K562 (cell line): ENCODE data around the gene ZNF701. TPM values are rescaled to one million over a fixed set of nuclear protein-coding genes. Genes with fewer than 3 reads are reported as not detected.

Experiments
- CTCF ChIP-seq, 3 experiments: IDR thresholded peaks in 2 of 3; conservative IDR thresholded peaks in 1 of 3; 2 replicates each; pipeline ENCODE4 v1.5.1; 2011 to 2012; ENCODE audit warnings: low read length in 3 of 3, mild to moderate bottlenecking in 3 of 3, control low read depth in 2 of 3, improper control_type of control experiment in 1 of 3, inconsistent platforms in 1 of 3, low read depth in 1 of 3, mixed read lengths in 1 of 3, moderate library complexity in 1 of 3; ENCODE audit not compliant: insufficient read depth in 2 of 3
- CTCFL ChIP-seq: IDR thresholded peaks from 2 replicates; pipeline ENCODE4 v1.6.1; 2011; ENCODE audit warnings: borderline replicate concordance, low read depth, mild to moderate bottlenecking, moderate library complexity, low read length; ENCODE audit not compliant: insufficient read depth, poor library complexity, severe bottlenecking
- ELF2 ChIP-seq: fragments of 250-450 bp; sonication (Bioruptor Pico); IDR thresholded peaks from 2 replicates; pipeline ENCODE4 v1.5.0; 2021; ENCODE audit warnings: mild to moderate bottlenecking
- ERF ChIP-seq: fragments of 450-650 bp; formaldehyde crosslinking; IDR thresholded peaks from 2 replicates; pipeline ENCODE4 v1.4.0; 2020; ENCODE audit warnings: mild to moderate bottlenecking, mixed read lengths
- GABPB1 ChIP-seq: sonication (generic); formaldehyde crosslinking; IDR thresholded peaks from 2 replicates; pipeline ENCODE4 v1.8.0; 2022; ENCODE audit warnings: mild to moderate bottlenecking, missing genetic modification reagents
- MAZ ChIP-seq, 2 experiments: fragments of 450-650 bp in 1 of 2; sonication (generic) in 1 of 2; formaldehyde crosslinking; IDR thresholded peaks in 1 of 2; conservative IDR thresholded peaks in 1 of 2; 2 replicates each; pipeline versions ENCODE4 v1.4.0 to v1.5.0; 2020; ENCODE audit warnings: mild to moderate bottlenecking in 1 of 2, missing genetic modification reagents in 1 of 2
- NR3C1 ChIP-seq: sonication (generic); formaldehyde crosslinking; IDR thresholded peaks from 2 replicates; pipeline ENCODE4 v1.8.1; 2022; ENCODE audit warnings: missing genetic modification reagents
- POLR2A ChIP-seq: fragments of 450-650 bp; conservative IDR thresholded peaks from 2 replicates; pipeline ENCODE4 v1.6.1; 2016
- POLR2AphosphoS2 ChIP-seq: IDR thresholded peaks from 2 replicates; pipeline ENCODE4 v1.6.1; 2012; ENCODE audit warnings: low read length, improper control_type of control experiment
- RFX5 ChIP-seq: IDR thresholded peaks from 2 replicates; pipeline ENCODE4 v1.6.1; 2011; ENCODE audit warnings: low read depth, mild to moderate bottlenecking, improper control_type of control experiment, low read length
- SMAD1 ChIP-seq: fragments of 150-350 bp; IDR thresholded peaks from 2 replicates; pipeline ENCODE4 v1.6.1; 2014; ENCODE audit warnings: low read length, low read depth; ENCODE audit not compliant: partially characterized antibody
- SP1 ChIP-seq: sonication (generic); formaldehyde crosslinking; IDR thresholded peaks from 2 replicates; pipeline ENCODE4 v1.8.1; 2022; ENCODE audit warnings: mild to moderate bottlenecking, missing genetic modification reagents
- SUPT5H ChIP-seq: fragments of 450-650 bp; IDR thresholded peaks from 2 replicates; pipeline ENCODE4 v1.6.1; 2016
- ZNF41 ChIP-seq: fragments of 250-450 bp; sonication (Bioruptor Pico); conservative IDR thresholded peaks from 2 replicates; pipeline ENCODE4 v1.4.0; 2020; ENCODE audit warnings: mild to moderate bottlenecking
- polyA plus RNA-seq, 8 experiments: library from polyadenylated mRNA; depleted of rRNA in 4 of 8; stranded (reverse) in 5 of 8; unstranded in 3 of 8; fragments of >200 nt; fragmentation: Nextera tagmentation in 2 of 8; fragmentation: Illumina TruSeq in 1 of 8; extraction: Ambion mirVana in 2 of 8; extraction: Trizol in 1 of 8; gene quantifications; 2 replicates each; pipeline versions ENCODE4 v1.2.1 to v1.2.3, GENCODE V29; 2011 to 2014; ENCODE audit warnings: inconsistent platforms in 1 of 8, missing spikeins in 1 of 8
- total RNA-seq, 7 experiments: library from RNA; depleted of rRNA in 6 of 7; stranded (reverse); fragments of >200 nt in 6 of 7; fragmentation: Illumina TruSeq in 2 of 7; extraction: Trizol in 2 of 7; gene quantifications; 2 replicates each; pipeline versions ENCODE4 v1.2.1 to v1.2.3, GENCODE V29; 2011 to 2021; ENCODE audit warnings: low replicate concordance in 1 of 7
- TF ChIP-seq, protein P1 (sequence below): fragments of 200-800 bp; sonication (Bioruptor generic); IDR thresholded peaks from 2 replicates; pipeline ENCODE4 v1.6.1; 2017; ENCODE audit warnings: missing genetic modification characterization, missing compliant biosample characterization
- TF ChIP-seq, protein P2 (sequence below): fragments of 450-650 bp; formaldehyde crosslinking; IDR thresholded peaks from 2 replicates; pipeline ENCODE4 v1.4.0; 2020; ENCODE audit warnings: mild to moderate bottlenecking, moderate library complexity
- TF ChIP-seq, protein P3 (sequence below), 2 experiments: fragments of 200-800 bp in 1 of 2; sonication (Bioruptor generic) in 1 of 2; sonication (generic) in 1 of 2; formaldehyde crosslinking in 1 of 2; IDR thresholded peaks in 1 of 2; conservative IDR thresholded peaks in 1 of 2; 2 replicates each; pipeline versions ENCODE4 v1.5.0 to v1.6.1; 2016 to 2020; ENCODE audit warnings: missing compliant biosample characterization in 1 of 2, missing genetic modification characterization in 1 of 2, missing genetic modification reagents in 1 of 2

The ZNF701 gene
- total and polyA plus RNA-seq, 9 of the 15 experiments (the other 6 are each of a cell fraction or from before 2014, with no cell fraction given): 5.3 to 15.9 (median 10.1) TPM

DNA sequence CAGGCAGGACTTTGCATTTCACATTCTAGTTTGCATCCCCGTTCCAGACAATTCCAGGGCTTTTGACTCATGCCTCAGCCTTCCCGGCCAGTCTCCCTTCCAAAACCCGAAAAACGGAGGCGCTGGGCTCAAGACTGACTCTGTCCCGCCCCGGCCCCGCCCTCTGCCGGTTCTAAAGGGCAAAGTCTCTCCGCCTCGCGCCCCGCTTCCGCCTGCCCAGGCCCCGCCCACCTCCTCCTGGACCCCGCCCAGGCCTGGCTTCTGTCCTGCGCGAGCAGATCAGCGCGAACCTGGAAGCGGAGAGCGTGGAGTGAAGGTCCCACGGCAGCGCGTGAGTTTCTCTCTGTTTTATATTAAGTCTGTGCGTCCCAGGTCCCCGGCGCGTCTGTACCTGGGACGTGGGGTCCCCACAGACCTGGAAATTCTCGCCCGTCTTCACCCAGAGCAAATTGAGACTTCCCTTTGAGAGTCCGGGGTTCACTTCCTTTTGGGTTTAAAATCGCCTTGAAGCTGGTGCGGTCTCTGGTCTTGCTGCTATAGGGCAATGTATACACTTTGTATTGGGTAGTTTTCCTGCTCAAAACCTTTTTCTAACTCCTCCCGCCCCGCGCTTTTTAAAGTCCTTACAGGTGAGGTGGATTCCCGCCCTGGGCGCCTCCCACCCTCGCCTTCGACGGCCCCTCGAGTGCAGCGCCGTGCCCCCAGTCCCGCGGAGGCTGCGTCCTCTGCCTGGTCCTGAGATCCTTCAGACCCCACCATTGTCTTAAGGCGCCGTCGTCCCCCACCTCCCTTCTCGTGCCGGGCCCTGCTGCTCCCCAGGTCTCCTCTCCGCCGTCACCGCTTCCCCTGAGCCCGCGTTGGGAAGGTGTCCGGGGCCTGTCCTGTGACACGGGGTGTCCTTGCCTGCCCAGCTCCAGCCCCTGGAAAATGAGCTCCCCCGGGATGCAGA, 31.2 kb downstream of the ZNF701 start (continued):
- TF ChIP-seq, protein P1, sequence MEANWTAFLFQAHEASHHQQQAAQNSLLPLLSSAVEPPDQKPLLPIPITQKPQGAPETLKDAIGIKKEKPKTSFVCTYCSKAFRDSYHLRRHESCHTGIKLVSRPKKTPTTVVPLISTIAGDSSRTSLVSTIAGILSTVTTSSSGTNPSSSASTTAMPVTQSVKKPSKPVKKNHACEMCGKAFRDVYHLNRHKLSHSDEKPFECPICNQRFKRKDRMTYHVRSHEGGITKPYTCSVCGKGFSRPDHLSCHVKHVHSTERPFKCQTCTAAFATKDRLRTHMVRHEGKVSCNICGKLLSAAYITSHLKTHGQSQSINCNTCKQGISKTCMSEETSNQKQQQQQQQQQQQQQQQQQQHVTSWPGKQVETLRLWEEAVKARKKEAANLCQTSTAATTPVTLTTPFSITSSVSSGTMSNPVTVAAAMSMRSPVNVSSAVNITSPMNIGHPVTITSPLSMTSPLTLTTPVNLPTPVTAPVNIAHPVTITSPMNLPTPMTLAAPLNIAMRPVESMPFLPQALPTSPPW: peak; percentile 70
- TF ChIP-seq SUPT5H: peak; percentile 85
- TF ChIP-seq, protein P2, sequence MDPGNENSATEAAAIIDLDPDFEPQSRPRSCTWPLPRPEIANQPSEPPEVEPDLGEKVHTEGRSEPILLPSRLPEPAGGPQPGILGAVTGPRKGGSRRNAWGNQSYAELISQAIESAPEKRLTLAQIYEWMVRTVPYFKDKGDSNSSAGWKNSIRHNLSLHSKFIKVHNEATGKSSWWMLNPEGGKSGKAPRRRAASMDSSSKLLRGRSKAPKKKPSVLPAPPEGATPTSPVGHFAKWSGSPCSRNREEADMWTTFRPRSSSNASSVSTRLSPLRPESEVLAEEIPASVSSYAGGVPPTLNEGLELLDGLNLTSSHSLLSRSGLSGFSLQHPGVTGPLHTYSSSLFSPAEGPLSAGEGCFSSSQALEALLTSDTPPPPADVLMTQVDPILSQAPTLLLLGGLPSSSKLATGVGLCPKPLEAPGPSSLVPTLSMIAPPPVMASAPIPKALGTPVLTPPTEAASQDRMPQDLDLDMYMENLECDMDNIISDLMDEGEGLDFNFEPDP (CRISPR knock-in tag): no peak
- no peak for TF ChIP-seq ERF (CRISPR knock-in tag)
- 0 out of 2 replicates have a peak, but pooled peaks have one; percentile 32 for TF ChIP-seq ELF2 (CRISPR knock-in tag)
- TF ChIP-seq POLR2A: peak; percentile 85
- TF ChIP-seq MAZ (CRISPR knock-in tag; conservative IDR thresholded peaks at IDR 0.05 in 1 of 2, IDR thresholded peaks at IDR 0.05 in 1 of 2): peak in 1 of 2 experiments; percentile 54; a peak in 1 of 4 replicates
- peak; percentile 44 for TF ChIP-seq SMAD1
- TF ChIP-seq POLR2AphosphoS2: 0 out of 2 replicates have a peak, but pooled peaks have one; percentile 25
- peak; percentile 63 for TF ChIP-seq CTCFL
- TF ChIP-seq SP1 (CRISPR knock-in tag): 0 out of 2 replicates have a peak, but pooled peaks have one; percentile 41
- no peak for TF ChIP-seq NR3C1 (CRISPR knock-in tag)
- 0 out of 2 replicates have a peak, but pooled peaks have one; percentile 44 for TF ChIP-seq GABPB1 (CRISPR knock-in tag)
- peak in 2 of 3 experiments; percentile 46 to 59; a peak in 4 of 6 replicates for TF ChIP-seq CTCF (IDR thresholded peaks at IDR 0.05 in 2 of 3, conservative IDR thresholded peaks at IDR 0.05 in 1 of 3; ENCODE audit: insufficient read depth in 2 of 3, low read depth in 1 of 3, low read length in 3 of 3)
- no peak for TF ChIP-seq RFX5
- TF ChIP-seq, protein P3, sequence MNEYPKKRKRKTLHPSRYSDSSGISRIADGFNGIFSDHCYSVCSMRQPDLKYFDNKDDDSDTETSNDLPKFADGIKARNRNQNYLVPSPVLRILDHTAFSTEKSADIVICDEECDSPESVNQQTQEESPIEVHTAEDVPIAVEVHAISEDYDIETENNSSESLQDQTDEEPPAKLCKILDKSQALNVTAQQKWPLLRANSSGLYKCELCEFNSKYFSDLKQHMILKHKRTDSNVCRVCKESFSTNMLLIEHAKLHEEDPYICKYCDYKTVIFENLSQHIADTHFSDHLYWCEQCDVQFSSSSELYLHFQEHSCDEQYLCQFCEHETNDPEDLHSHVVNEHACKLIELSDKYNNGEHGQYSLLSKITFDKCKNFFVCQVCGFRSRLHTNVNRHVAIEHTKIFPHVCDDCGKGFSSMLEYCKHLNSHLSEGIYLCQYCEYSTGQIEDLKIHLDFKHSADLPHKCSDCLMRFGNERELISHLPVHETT (CRISPR knock-in tag; conservative IDR thresholded peaks at IDR 0.05 in 1 of 2, IDR thresholded peaks at IDR 0.05 in 1 of 2): peak in 1 of 2 experiments; percentile 67; a peak in 2 of 4 replicates
- TF ChIP-seq ZNF41 (CRISPR knock-in tag): no peak
